OCI-LY3 (cell line): ENCODE results near the gene TGM5.

Experiments
- H2AFZ ChIP-seq: fragments of 200-600, 300-600 bp; shearing (Covaris generic); 2 replicates; pipeline ENCODE4 v1.6.0; 2014; ENCODE audit warnings: antibody characterized with exemption, low read depth, low read length
- H3K27ac ChIP-seq: fragments of 200-600, 300-600 bp; sonication (generic); 2 replicates; pipeline ENCODE4 v1.5.1; 2014; ENCODE audit warnings: mild to moderate bottlenecking, low read length, moderate library complexity, mixed read lengths
- H3K27me3 ChIP-seq: fragments of 200-600, 300-600 bp; sonication (generic); 2 replicates; pipeline ENCODE4 v1.6.1; 2014; ENCODE audit warnings: low read depth, low read length, mixed read lengths
- H3K36me3 ChIP-seq: fragments of 200-600, 300-600 bp; sonication (generic); replicated peaks from 2 replicates; pipeline ENCODE3; 2014; ENCODE audit warnings: low read depth, low read length, mixed read lengths
- H3K4me1 ChIP-seq: fragments of 300-600, 200-600 bp; sonication (generic); 2 replicates; pipeline ENCODE4 v1.6.1; 2014; ENCODE audit warnings: low read length, mixed read lengths
- H3K4me2 ChIP-seq: fragments of 200-600, 300-600 bp; sonication (generic); 2 replicates; pipeline ENCODE4 v1.6.1; 2014; ENCODE audit warnings: low read length, mixed read lengths
- H3K4me3 ChIP-seq: fragments of 300-600, 200-600 bp; sonication (generic); 2 replicates; pipeline ENCODE4 v1.5.1; 2014; ENCODE audit warnings: antibody characterized with exemption, mild to moderate bottlenecking, low read length, moderate library complexity
- H3K79me2 ChIP-seq: fragments of 300-600, 200-600 bp; shearing (Covaris generic); 2 replicates; pipeline ENCODE4 v1.6.1; 2014; ENCODE audit warnings: mild to moderate bottlenecking, low read length, mixed read lengths
- H3K9ac ChIP-seq: fragments of 300-600, 200-600 bp; shearing (Covaris generic); 2 replicates; pipeline ENCODE4 v1.6.0; 2014; ENCODE audit warnings: mild to moderate bottlenecking, low read length, moderate library complexity
- H3K9me3 ChIP-seq: fragments of 200-600, 300-600 bp; shearing (Covaris generic); 2 replicates; pipeline ENCODE4 v1.6.1; 2014; ENCODE audit warnings: low read length, mixed read lengths; ENCODE audit not compliant: insufficient read depth
- H4K20me1 ChIP-seq: fragments of 200-600, 300-600 bp; sonication (generic); 2 replicates; pipeline ENCODE4 v1.6.1; 2016; ENCODE audit warnings: low read length, mixed read lengths; ENCODE audit not compliant: insufficient read depth
- EZH2phosphoT487 ChIP-seq: fragments of 200-600 bp; shearing (Covaris generic); IDR thresholded peaks from 2 replicates; pipeline ENCODE4 v1.6.1; 2018; ENCODE audit warnings: antibody characterized with exemption, mixed run types, low read depth
- TF ChIP-seq, protein P1 (sequence below): fragments of 200-600, 300-600 bp; sonication (generic); IDR thresholded peaks from 2 replicates; pipeline ENCODE4 v1.5.1; 2014; ENCODE audit warnings: antibody characterized with exemption, low read length, low read depth

TGM5 gene

DNA sequence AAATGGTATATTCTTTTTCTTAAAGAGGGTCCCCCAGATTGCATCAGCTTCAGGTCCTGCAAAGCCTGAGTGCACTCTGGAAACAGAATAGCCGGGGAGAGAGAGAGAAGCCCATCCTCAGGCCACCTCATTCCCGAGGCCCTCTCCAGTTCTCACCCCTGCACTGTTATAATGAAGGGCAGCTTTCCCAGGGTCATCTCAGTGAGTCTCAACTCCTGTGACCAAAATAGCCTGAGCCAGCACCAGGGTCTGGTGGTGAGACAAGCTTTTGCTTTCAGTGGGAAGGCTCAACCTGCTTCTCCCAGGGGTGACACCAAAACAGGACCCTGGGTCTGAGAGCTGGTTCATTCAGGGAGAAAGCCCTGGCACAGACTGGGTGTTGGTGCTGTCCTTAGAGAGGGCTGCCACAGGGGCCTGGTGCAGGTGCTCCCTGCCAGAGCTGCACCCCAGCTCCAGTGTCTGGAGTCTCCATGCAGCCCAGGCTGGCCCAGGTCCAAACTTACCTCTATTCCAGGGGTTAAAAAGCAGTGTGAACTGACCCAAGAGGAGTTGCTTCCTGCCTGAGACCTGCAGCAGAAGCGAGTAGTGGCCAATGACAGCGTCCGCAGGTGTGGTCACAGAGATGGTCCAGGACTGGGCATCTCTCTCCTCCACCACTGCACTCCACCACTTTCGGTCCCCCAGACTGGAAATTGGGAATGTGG, 52.0 kb downstream of the TGM5 start:
- Histone ChIP-seq H3K4me1 (no peaks in the 10 kb centered on the region), H3K27ac (no peak overlapping the region), H2AFZ (no peak overlapping the region), H3K36me3 (no peaks in the 10 kb centered on the region), H3K4me2 (no peak overlapping the region), H3K9me3 (no peaks in the 10 kb centered on the region), H3K27me3 (no peaks in the 10 kb centered on the region), H3K4me3 (no peak overlapping the region), H4K20me1 (no peaks in the 10 kb centered on the region), H3K79me2 (no peaks in the 10 kb centered on the region), H3K9ac (no peak overlapping the region)
- no peak for TF ChIP-seq EZH2phosphoT487
- TF ChIP-seq, protein P1, sequence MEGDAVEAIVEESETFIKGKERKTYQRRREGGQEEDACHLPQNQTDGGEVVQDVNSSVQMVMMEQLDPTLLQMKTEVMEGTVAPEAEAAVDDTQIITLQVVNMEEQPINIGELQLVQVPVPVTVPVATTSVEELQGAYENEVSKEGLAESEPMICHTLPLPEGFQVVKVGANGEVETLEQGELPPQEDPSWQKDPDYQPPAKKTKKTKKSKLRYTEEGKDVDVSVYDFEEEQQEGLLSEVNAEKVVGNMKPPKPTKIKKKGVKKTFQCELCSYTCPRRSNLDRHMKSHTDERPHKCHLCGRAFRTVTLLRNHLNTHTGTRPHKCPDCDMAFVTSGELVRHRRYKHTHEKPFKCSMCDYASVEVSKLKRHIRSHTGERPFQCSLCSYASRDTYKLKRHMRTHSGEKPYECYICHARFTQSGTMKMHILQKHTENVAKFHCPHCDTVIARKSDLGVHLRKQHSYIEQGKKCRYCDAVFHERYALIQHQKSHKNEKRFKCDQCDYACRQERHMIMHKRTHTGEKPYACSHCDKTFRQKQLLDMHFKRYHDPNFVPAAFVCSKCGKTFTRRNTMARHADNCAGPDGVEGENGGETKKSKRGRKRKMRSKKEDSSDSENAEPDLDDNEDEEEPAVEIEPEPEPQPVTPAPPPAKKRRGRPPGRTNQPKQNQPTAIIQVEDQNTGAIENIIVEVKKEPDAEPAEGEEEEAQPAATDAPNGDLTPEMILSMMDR = no peak

DNA sequence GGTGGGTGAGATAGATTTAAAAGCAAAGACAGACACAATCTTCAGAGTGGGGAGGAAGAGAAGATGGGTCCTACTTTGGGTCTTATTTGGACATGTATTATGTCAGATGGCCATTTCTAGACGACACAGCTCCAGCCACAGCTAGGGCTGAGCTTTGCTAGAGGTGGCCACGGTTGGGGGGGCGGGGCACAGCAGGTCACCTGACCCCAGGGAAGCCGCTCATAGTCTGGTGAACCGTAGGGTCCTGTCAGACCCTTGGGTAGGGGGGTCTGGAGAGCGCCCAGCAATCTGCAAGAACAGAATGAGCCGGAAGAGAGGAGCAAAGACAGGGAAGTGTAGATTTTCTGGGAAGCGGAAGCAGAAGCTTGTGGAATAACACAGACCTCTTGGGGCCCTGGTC, 52.6 kb downstream of the TGM5 start:
- Histone ChIP-seq H3K4me1 (no peaks in the 10 kb centered on the region), H3K4me3 (no peak overlapping the region), H3K9ac (no peak overlapping the region), H3K36me3 (no peaks in the 10 kb centered on the region), H3K9me3 (no peaks in the 10 kb centered on the region), H3K4me2 (no peak overlapping the region), H3K27me3 (no peaks in the 10 kb centered on the region), H3K27ac (no peak overlapping the region), H4K20me1 (no peaks in the 10 kb centered on the region), H3K79me2 (no peaks in the 10 kb centered on the region), H2AFZ (no peak overlapping the region)
- no peak for TF ChIP-seq EZH2phosphoT487
- TF ChIP-seq, protein P1 = no peak

DNA sequence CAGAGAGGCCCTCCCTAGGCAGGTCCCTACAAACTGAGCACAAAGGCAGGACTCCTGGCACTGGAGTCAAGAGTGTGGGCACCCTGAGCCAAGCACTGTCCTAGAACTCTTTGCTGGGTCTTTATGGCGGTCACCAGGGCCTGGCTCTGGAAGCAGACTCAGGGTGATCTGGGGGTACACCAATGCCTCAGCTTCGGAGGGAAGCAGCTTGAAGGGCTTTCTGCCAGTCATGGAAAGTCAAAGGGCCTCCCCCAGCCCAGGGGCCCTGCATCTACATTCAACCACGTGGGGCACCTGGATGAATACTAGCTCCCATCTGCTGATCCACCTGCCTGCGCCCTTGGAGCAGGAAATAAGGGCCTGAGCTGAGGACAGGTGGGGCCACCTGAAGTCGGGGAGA, 53.3 kb downstream of the TGM5 start:
- H3K27me3 ChIP-seq = no peaks in the 10 kb centered on the region
- H3K79me2 ChIP-seq = no peaks in the 10 kb centered on the region
- no peak overlapping the region for H3K4me2 ChIP-seq
- H3K36me3 ChIP-seq = no peaks in the 10 kb centered on the region
- H3K9ac ChIP-seq = no peak overlapping the region
- H2AFZ ChIP-seq = no peak overlapping the region
- H3K9me3 ChIP-seq = no peaks in the 10 kb centered on the region
- no peaks in the 10 kb centered on the region for H3K4me1 ChIP-seq
- no peak overlapping the region for H3K4me3 ChIP-seq
- no peaks in the 10 kb centered on the region for H4K20me1 ChIP-seq
- H3K27ac ChIP-seq = no peak overlapping the region
- no peak for TF ChIP-seq EZH2phosphoT487
- TF ChIP-seq, protein P1 = no peak

DNA sequence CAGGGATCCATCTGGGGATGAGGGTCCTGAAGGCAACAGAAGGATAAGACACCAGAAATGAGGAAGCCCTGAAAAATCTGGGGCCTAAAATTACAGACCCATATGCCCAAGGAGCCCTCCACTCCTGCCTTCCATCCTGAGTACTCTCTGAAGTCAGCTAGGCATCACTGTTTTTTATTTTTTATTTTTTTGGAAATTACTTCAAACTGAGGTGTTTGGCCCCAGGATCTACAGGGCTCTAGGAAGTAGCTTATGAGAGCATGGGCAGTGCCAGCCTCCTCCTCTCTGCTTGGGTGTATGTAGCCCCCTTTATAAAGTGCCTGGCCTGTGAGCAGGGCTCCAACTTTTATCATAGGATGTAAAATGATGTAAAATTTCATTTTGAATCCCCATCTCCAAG, 53.8 kb downstream of the TGM5 start:
- Histone ChIP-seq H3K4me1 (no peaks in the 10 kb centered on the region), H4K20me1 (no peaks in the 10 kb centered on the region), H3K36me3 (no peaks in the 10 kb centered on the region), H3K9me3 (no peaks in the 10 kb centered on the region), H3K4me2 (no peak overlapping the region), H3K79me2 (no peaks in the 10 kb centered on the region), H2AFZ (no peak overlapping the region), H3K9ac (no peak overlapping the region), H3K27ac (no peak overlapping the region), H3K4me3 (no peak overlapping the region), H3K27me3 (no peaks in the 10 kb centered on the region)
- TF ChIP-seq, protein P1 = no peak
- no peak for TF ChIP-seq EZH2phosphoT487
